ENCODE results near the gene CYGB.
"Not testable (repeated sequence)": the region's sequence is repeated elsewhere in the genome, so short reads cannot be mapped to it uniquely, and the experiment has no call there.

CYGB gene

DNA sequence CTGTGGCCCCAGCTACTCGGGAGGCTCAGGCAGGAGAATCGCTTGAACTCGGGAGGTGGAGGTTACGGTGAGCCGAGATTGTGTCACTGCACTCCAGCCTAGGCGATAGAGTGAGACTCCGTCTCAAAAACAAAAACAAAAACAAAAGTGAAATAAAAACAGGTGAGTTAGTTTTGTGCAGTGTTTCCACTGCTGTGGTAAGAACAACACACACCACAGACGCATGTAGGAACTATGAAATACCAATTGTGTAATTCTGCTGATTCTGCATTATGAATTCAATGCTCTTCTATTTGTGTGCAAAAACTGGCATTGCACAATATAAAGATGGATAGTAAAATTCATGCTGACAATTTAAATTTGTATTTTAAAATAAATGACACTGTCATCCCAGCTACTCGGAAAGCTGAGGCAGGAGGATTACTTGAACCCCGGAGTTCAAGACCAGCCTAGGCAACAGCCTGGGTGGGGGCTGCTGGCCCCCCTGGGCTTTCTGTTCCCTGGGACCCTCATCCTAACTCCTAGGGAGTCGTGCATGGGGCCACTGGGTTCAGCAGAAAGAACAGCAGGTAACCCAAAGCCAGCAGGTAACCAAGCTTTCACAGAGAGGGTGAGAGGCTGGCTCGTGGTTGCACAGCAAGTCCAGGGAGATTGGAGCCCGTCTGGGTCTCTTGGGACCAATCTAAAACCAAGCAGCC lies 25.7 kb downstream of the CYGB start:
- Histone ChIP-seq H3K9me3 (ENCODE audit: control insufficient read depth, low read length) (no peaks in the 10 kb centered on the region), H3K27me3 (ENCODE audit: control insufficient read depth, insufficient read depth, low read length, poor library complexity, severe bottlenecking) (peaks cover 1% of the 10 kb centered on the region), H3K4me3 (ENCODE audit: insufficient read depth, low read depth, low read length) (no peak overlapping the region), H3K4me1 (ENCODE audit: control insufficient read depth, insufficient read depth, low read length) (no peaks in the 10 kb centered on the region), H3K36me3 (ENCODE audit: control insufficient read depth, insufficient read depth, low read length) (no peaks in the 10 kb centered on the region), H3K27ac (ENCODE audit: insufficient read depth, low read depth, low read length, poor library complexity, severe bottlenecking) (no peak overlapping the region)
- 91 to 94% methylated on average over 13 of the region's 13 CpGs for WGBS, 2 experiments

DNA sequence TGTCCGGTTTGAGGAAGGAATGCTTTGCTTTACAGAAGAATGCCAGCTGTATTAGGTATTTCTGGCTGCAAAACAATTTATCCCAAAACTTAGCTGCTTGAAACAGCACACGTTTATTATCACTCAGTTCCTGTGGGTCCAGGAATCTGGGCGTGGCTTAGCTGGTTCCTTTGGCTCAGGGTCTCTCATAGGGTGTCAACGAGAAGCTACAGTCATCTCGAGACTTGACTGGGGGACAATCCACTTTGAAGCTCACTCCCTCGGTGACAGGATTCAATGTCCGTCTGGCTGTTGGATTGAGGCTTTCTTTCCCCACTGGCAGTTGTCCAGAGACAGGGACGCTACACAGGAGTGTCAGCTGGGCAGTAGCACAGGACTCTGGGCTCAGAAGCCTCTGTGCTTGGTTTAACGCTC lies 26.7 kb downstream of the CYGB start:
- peaks cover 5% of the 10 kb centered on the region for H3K27me3 ChIP-seq (ENCODE audit: control insufficient read depth, insufficient read depth, low read length, poor library complexity, severe bottlenecking)
- H3K9me3 ChIP-seq (ENCODE audit: control insufficient read depth, low read length) = no peaks in the 10 kb centered on the region
- H3K4me3 ChIP-seq (ENCODE audit: insufficient read depth, low read depth, low read length) = no peak overlapping the region
- WGBS, 2 experiments = 75 to 79% methylated on average over 9 of the region's 9 CpGs
- no peaks in the 10 kb centered on the region for H3K36me3 ChIP-seq (ENCODE audit: control insufficient read depth, insufficient read depth, low read length)
- H3K4me1 ChIP-seq (ENCODE audit: control insufficient read depth, insufficient read depth, low read length) = no peaks in the 10 kb centered on the region
- H3K27ac ChIP-seq (ENCODE audit: insufficient read depth, low read depth, low read length, poor library complexity, severe bottlenecking) = no peak overlapping the region

DNA sequence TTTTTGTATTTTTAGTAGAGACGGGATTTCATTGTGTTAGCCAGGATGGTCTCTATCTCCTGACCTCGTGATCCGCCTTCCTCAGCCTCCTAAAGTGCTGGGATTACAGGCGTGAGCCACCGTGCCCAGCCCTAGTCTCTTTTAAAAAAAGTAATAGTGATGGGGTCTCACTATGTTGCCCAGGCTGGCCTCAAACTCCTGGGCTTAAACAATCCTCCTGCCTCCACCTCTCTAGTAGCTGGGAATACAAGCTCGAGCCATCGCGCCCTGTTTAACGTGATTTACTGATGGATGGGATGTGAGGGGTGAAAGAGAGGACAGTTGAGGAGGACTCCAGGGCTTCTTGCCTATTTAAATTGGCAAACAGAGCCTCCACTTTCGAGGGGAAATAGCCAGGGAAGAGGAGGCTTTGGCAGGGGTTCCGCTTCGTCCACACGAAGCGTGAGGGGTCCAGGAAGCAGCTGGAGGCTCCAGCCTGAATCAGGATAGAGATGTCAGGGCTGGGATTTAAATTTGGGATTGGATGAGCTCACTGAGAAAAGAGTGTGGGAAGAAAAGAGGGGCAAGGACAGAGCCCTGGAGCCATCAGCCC lies 28.9 kb downstream of the CYGB start:
- H3K9me3 ChIP-seq (ENCODE audit: control insufficient read depth, low read length); H3K4me1 ChIP-seq (ENCODE audit: control insufficient read depth, insufficient read depth, low read length); H3K4me3 ChIP-seq (ENCODE audit: insufficient read depth, low read depth, low read length); H3K36me3 ChIP-seq (ENCODE audit: control insufficient read depth, insufficient read depth, low read length); H3K27ac ChIP-seq (ENCODE audit: insufficient read depth, low read depth, low read length, poor library complexity, severe bottlenecking); H3K27me3 ChIP-seq (ENCODE audit: control insufficient read depth, insufficient read depth, low read length, poor library complexity, severe bottlenecking): not testable (repeated sequence)
- WGBS, 2 experiments = 86 to 90% methylated on average over 14 of the region's 14 CpGs

DNA sequence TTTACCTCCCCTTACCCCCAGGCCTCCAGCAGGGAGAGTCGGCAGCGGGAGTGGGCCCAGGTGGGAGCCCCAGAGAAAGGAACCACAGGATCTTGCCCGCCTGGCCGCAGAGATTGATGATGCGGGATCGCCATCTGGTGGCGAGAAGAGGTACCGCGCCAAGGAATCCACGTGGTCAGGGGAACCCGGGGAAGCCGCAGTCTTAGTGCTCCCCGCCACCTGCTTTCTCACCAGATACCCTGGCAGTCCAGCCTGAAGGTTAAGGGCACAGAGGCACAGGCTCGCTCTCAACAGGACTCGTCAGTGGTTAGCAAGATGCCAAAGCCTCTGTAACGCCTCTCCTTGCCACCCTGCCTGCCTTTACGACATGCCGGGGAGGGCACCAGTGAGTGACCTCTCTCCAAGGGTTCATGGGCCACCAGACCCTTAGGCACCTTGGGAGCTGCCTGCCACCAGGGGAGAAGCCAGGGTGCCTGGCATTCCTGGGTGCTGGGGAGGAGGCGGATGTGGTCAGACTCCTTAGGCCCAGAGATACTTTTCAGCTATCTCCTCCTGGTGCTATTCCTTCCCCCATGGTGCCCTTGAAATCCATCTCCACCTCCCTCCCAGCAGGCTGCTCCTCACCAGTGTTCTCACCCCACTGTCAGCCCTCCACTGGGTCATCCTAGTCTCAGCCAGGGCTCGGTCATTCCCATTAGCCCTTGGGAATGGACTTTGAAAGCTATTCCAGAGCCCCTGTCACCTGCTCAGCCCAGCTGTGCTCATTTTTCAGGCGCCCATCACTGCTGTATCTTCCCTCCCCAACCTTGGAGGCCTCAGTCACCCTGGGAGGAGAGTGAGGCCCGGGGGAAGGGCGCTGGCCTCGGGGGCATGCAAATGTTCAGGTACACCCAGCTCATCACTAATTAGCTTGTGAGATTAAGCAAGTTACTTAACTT lies 30.8 kb downstream of the CYGB start:
- H3K27ac ChIP-seq (ENCODE audit: insufficient read depth, low read depth, low read length, poor library complexity, severe bottlenecking) = no peak overlapping the region
- H3K4me1 ChIP-seq (ENCODE audit: control insufficient read depth, insufficient read depth, low read length) = peaks cover 7% of the 10 kb centered on the region
- 32 to 34% methylated on average over 24 of the region's 24 CpGs for WGBS, 2 experiments
- H3K36me3 ChIP-seq (ENCODE audit: control insufficient read depth, insufficient read depth, low read length) = no peaks in the 10 kb centered on the region
- no peak overlapping the region for H3K4me3 ChIP-seq (ENCODE audit: insufficient read depth, low read depth, low read length)
- H3K9me3 ChIP-seq (ENCODE audit: control insufficient read depth, low read length) = no peaks in the 10 kb centered on the region
- H3K27me3 ChIP-seq (ENCODE audit: control insufficient read depth, insufficient read depth, low read length, poor library complexity, severe bottlenecking) = peaks cover 6% of the 10 kb centered on the region

DNA sequence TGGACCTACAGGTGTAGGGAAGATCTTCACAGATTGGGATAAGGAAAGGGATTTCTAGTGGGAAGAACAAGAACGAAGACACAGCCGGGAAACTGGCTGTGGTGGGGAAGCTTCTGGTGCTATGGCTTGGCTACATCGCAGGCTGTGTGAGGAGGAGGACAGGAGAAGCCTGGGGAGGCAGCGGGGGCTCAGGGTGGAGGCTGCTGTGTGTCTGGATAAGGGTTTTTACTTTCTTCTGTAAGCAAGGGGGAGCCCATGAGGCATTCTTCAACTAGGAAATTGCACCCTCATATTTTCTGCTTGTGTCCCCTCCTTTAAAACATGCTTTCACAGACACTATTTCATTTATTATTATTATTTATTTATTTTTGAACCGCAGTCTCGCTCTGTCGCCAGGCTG lies 33.4 kb downstream of the CYGB start:
- peaks cover 22% of the 10 kb centered on the region for H3K4me1 ChIP-seq (ENCODE audit: control insufficient read depth, insufficient read depth, low read length)
- no peaks in the 10 kb centered on the region for H3K9me3 ChIP-seq (ENCODE audit: control insufficient read depth, low read length)
- no peak overlapping the region for H3K4me3 ChIP-seq (ENCODE audit: insufficient read depth, low read depth, low read length)
- H3K27ac ChIP-seq (ENCODE audit: insufficient read depth, low read depth, low read length, poor library complexity, severe bottlenecking) = no peak overlapping the region
- WGBS, 2 experiments = 68 to 71% methylated on average over 6 of the region's 7 CpGs
- H3K36me3 ChIP-seq (ENCODE audit: control insufficient read depth, insufficient read depth, low read length) = no peaks in the 10 kb centered on the region
- peaks cover 24% of the 10 kb centered on the region for H3K27me3 ChIP-seq (ENCODE audit: control insufficient read depth, insufficient read depth, low read length, poor library complexity, severe bottlenecking)

DNA sequence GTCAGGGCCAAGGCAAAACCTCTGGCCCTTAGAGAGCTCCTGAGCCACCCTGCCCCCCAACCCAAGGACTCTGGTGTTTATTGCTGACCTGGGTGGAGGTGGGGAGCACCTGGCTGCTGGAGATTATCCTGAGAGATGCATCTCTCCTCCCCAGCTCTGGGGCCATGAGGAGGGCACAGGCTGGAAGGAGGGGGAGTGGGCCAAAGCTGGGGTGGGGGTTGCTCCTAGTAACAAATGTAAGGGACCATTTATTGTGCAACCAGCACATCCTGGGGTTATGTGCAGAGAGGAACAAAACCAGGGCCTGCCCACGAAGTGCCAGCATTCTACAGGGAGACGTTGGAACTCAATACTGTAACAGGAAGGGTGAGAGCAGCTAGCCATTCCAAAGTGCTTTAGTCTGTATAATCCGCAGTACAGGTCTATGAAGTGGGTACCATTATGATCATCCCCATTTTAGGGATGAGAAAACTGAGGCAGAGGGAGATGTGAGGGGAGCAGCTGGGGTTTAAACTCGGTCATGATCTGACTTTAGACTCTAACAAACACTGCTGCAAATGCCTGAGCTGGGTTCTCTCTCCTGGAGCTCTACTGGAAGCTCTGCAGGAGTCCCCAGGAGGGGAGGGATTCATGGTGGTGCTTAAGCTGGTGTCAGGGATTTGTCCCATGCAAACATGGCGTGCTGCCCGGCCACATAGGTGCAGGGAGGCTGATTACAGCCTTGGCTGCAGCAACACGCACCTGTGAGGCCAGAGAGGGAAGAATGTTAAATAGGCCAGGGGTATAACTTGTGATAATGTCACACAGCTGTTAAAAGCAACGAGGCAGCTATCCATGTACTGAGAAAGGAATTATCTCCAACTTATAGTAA lies 34.9 kb downstream of the CYGB start:
- H3K27me3 ChIP-seq (ENCODE audit: control insufficient read depth, insufficient read depth, low read length, poor library complexity, severe bottlenecking) = peaks cover 24% of the 10 kb centered on the region
- H3K4me1 ChIP-seq (ENCODE audit: control insufficient read depth, insufficient read depth, low read length) = peaks cover 33% of the 10 kb centered on the region
- WGBS, 2 experiments = 88 to 90% methylated on average over 7 to 8 of the region's 8 CpGs
- no peaks in the 10 kb centered on the region for H3K9me3 ChIP-seq (ENCODE audit: control insufficient read depth, low read length)
- H3K4me3 ChIP-seq (ENCODE audit: insufficient read depth, low read depth, low read length) = no peak overlapping the region
- H3K36me3 ChIP-seq (ENCODE audit: control insufficient read depth, insufficient read depth, low read length) = no peaks in the 10 kb centered on the region
- H3K27ac ChIP-seq (ENCODE audit: insufficient read depth, low read depth, low read length, poor library complexity, severe bottlenecking) = no peak overlapping the region

DNA sequence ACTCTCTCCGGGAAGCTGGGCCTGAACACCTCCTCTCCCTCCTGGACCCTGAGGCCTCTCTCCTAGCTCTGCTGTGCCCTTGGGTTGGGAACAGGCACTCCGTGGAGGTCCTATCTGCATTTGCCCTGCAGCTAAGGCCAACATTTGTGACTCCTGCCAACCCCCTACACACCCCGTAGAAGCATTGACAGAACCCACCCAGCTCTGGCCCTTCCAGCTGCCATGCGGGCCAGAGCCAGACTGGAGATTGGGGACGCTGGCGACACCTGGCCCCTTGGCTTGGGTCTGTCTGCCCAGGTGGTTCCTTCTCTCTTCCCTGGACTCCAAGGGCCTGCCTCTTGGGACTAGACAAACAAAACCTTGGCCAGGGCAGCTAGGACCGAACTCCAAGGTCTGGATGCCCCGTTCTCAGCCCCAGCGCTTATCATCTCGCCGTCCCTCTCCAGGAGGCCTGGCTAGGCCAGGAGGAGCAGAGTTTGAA lies 35.6 kb downstream of the CYGB start:
- Histone ChIP-seq H3K27me3 (ENCODE audit: control insufficient read depth, insufficient read depth, low read length, poor library complexity, severe bottlenecking) (peaks cover 23% of the 10 kb centered on the region), H3K4me3 (ENCODE audit: insufficient read depth, low read depth, low read length) (peak overlapping the region; percentile 64), H3K36me3 (ENCODE audit: control insufficient read depth, insufficient read depth, low read length) (no peaks in the 10 kb centered on the region), H3K4me1 (ENCODE audit: control insufficient read depth, insufficient read depth, low read length) (peaks cover 33% of the 10 kb centered on the region), H3K9me3 (ENCODE audit: control insufficient read depth, low read length) (no peaks in the 10 kb centered on the region), H3K27ac (ENCODE audit: insufficient read depth, low read depth, low read length, poor library complexity, severe bottlenecking) (no peak overlapping the region)
- WGBS, 2 experiments = 80 to 84% methylated on average over 11 of the region's 11 CpGs

DNA sequence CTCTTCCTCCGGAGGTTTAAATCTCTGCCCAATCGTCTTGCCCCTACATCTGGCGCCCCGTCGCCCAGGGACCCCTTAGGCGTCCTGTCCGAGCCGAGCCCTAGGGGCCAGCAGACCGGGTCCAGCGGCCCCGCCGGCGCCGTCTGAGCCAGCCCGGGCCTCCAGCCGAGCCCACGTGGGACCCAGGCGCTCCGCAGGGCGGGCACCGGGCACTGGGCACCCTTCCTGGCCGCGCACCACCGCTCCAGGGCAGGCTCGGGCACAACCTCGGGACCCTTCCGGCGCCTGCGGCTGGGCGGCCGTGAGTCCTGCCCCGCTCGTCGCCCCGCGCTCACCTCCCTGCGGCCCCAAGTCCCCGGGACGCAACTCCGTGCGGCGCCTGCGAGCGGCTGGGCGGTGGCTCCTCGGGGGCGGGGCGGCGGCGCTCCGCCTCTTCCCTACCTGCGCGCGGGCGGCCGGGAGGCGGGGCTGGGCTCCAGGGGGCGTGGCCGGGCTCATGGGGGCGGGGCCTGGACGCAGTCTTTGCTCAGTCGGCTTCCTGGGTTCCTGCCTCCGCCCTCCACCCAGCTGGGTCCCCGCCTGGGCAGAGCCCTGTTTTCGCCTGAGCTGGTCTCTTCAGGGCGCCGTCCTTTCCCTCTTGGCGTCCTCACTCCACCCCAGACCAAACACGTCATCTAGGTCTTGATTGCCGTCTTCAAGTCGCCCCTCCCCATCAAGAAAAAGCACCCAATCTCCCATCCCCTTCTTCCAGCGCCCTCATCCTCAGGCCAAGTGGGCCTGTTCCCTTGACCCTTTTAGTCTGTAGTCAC lies 36.3 kb downstream of the CYGB start, which contains the start of gene RHBDF2:
Gene RHBDF2, minus strand, starts transcription at position 406 of the 809 bp plus-strand sequence. CDS start 19,899 bp downstream, outside the sequence.
- H3K4me3 ChIP-seq (ENCODE audit: insufficient read depth, low read depth, low read length) = peak within 1 kb of the TSS; percentile 64
- H3K4me1 ChIP-seq (ENCODE audit: control insufficient read depth, insufficient read depth, low read length) = peaks cover 33% of the 10 kb centered on the region
- H3K27me3 ChIP-seq (ENCODE audit: control insufficient read depth, insufficient read depth, low read length, poor library complexity, severe bottlenecking) = peaks cover 19% of the 10 kb centered on the region
- no peak within 1 kb of the TSS for H3K27ac ChIP-seq (ENCODE audit: insufficient read depth, low read depth, low read length, poor library complexity, severe bottlenecking)
- no peaks in the 10 kb centered on the region for H3K36me3 ChIP-seq (ENCODE audit: control insufficient read depth, insufficient read depth, low read length)
- 2 to 3% methylated on average over 72 of the region's 72 CpGs for WGBS, 2 experiments
- no peaks in the 10 kb centered on the region for H3K9me3 ChIP-seq (ENCODE audit: control insufficient read depth, low read length)

DNA sequence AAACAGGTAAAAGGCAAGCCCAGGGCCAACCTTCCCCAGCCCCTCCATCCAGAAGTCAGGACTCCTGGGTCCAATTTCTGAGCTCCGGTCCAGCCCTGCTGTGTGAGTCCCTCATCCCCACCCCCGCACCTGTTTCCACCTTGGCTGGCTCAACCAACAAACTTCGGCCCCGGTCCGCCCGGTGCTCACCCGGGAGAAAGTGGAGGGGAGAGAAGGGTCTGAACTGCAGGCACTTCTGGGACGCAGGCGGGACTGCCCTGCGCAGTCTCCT lies 36.8 kb downstream of the CYGB start:
- Histone ChIP-seq H3K4me1 (ENCODE audit: control insufficient read depth, insufficient read depth, low read length) (peaks cover 33% of the 10 kb centered on the region), H3K36me3 (ENCODE audit: control insufficient read depth, insufficient read depth, low read length) (no peaks in the 10 kb centered on the region), H3K4me3 (ENCODE audit: insufficient read depth, low read depth, low read length) (peak overlapping the region; percentile 64), H3K27me3 (ENCODE audit: control insufficient read depth, insufficient read depth, low read length, poor library complexity, severe bottlenecking) (peaks cover 19% of the 10 kb centered on the region), H3K27ac (ENCODE audit: insufficient read depth, low read depth, low read length, poor library complexity, severe bottlenecking) (no peak overlapping the region), H3K9me3 (ENCODE audit: control insufficient read depth, low read length) (no peaks in the 10 kb centered on the region)
- 1 to 3% methylated on average over 10 of the region's 10 CpGs for WGBS, 2 experiments

Data from ectodermal cell (in vitro differentiated cells).